Pancreas (tissue), 10 donors: ENCODE measurements around the gene CCNF. TPM values are rescaled to one million over a fixed set of nuclear protein-coding genes. Genes with fewer than 3 reads are reported as not detected.

ENCODE experiments used
- ATAC-seq, 4 donors: fragments of 200-7000 bp; cut with Tn5 transposase; one replicate each; pipeline versions ENCODE4 v1.8.0 to v1.9.1; 2020; ENCODE audit warnings: mild to moderate bottlenecking in 4 of 4, moderate library complexity in 4 of 4
- DNase-seq, 6 donors: peaks; one replicate each; pipeline ENCODE4 v3.0.0-alpha.2; 2020
- FAIRE-seq: peaks from 2 replicates; lab custom pipeline; 2012; peaks lifted over from hg19 to GRCh38; lab: Jason Lieb, UNC
- H3K27ac ChIP-seq, 4 donors: fragments of 200-600 bp; sonication (generic); 1 replicate in 3 of 4; 2 replicates in 1 of 4; pipeline versions ENCODE4 v1.5.0 to v1.8.0; 2020
- H3K27me3 ChIP-seq, 4 donors: fragments of 200-600 bp; one replicate each; pipeline ENCODE4 v1.8.0; 2021
- H3K36me3 ChIP-seq, 3 donors: fragments of 200-600 bp; sonication (generic) in 1 of 3; one replicate each; pipeline versions ENCODE4 v1.5.0 to v1.8.0; 2020 to 2021
- H3K4me1 ChIP-seq, 3 donors: fragments of 200-600 bp; one replicate each; pipeline ENCODE4 v1.8.0; 2021
- H3K4me3 ChIP-seq, 4 donors: fragments of 200-600 bp; sonication (generic) in 2 of 4; one replicate each; pipeline versions ENCODE4 v1.5.0 to v1.8.0; 2020 to 2021
- H3K9me3 ChIP-seq, 4 donors: fragments of 200-600 bp; one replicate each; pipeline ENCODE4 v1.8.0; 2021
- WGBS, 2 donors: extraction: QIAGEN DNeasy Blood & Tissue Kit; methylation state at CpG; one replicate each; pipeline ENCODE4 v1.1.7; 2013; 5-methylcytosine and 5-hydroxymethylcytosine counted together
- intact Hi-C, 3 donors: fragments of 100-400 bp; cut with DNase I; formaldehyde crosslinking; loops; one replicate each; pipeline versions ENCODE4 v1.11.1 to v1.14.2; 2022
- polyA plus RNA-seq, 2 donors: library from polyadenylated mRNA; stranded (reverse); fragments of 200-250 nt; gene quantifications; one replicate each; pipeline ENCODE4 v1.2.3, GENCODE V29; 2013
- total RNA-seq, 6 donors: library from RNA; stranded (reverse); fragmentation: NEBNext Ultra II Directional in 4 of 6; extraction: Animal tissue kit (Norgen Biotek cat#: 25700) in 4 of 6; gene quantifications; one replicate each; pipeline versions ENCODE4 v1.2.1 to v1.2.4, GENCODE V29; 2021 to 2023
- TF ChIP-seq, protein P1 (sequence below), 4 donors: fragments of 200-600 bp; sonication (generic) in 3 of 4; IDR thresholded peaks; one replicate each; pipeline versions ENCODE4 v1.5.0 to v1.8.0; 2021; ENCODE audit warnings: antibody characterized with exemption in 4 of 4
- donor health status: healthy with polysubstance abuse.
- donor health status: DM: no; HTN: no; CAD: no; lungs with moderate emphysema.
- donor health status: DM: no; HTN: no; CAD: no.
- donor health status: control.
- donor health status: control.
- donor health status: Bipolar disorder and iron deficiency.
- donor health status: DM: yes; HTN: yes; CAD: no.
- donor health status: DM: no; HTN: no; CAD: no.
- donor health status: DM: no; HTN: no; CAD: no.
- donor health status: DM: yes; HTN: yes; CAD: no.

Gene CCNF
- total and polyA plus RNA-seq, 8 donors = 0.69 to 2.6 (median 1.1) TPM

DNA sequence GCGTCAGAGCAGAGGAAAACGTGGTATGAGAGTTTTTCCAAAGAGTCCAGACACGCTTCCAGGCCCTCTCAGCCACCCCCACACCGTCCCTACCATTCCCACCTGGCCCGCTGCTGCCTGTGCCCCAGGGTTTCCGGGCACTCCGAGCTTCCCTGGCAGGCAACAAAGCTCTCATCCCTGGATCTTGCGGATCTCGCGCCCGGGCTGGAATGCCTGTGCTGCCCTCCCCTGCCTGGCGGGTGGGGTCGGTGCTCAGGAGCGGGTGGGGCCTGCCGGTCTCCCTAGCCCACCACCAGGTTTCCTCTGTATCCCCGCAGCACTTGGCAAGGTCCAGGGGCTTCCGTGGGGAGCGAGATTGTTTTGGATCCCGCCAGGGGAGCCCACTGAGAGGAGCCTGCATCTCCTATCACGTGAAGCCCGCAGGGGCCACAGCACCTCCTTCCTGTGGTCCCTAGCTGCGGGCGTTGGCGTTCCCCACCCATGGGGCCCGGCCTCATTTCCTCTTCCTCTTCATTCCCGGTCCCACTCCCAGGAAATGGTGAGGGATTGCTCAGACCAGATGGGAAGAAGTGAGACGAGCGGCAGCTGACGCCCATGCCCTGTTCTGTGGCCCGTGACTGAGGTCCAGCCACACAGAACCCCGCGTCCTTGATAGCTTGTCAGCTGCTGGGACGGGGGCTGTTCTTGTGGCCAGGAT lies 56.7 kb downstream of the CCNF start:
- DNase-seq (peak in 1 of 6 donors; percentile 60), ATAC-seq (no peak), FAIRE-seq (no peak)
- peaks cover 0 to 7% (median 0%) of the 10 kb centered on the region in 3 donors for H3K36me3 ChIP-seq
- WGBS, 2 donors = 71 to 73% methylated on average over 32 to 33 of the region's 33 CpGs
- H3K27me3 ChIP-seq = no peaks in the 10 kb centered on the region
- peaks cover 15 to 22% (median 18%) of the 10 kb centered on the region in 3 donors for H3K4me1 ChIP-seq
- H3K4me3 ChIP-seq = no peak overlapping the region
- H3K9me3 ChIP-seq = no peaks in the 10 kb centered on the region
- TF ChIP-seq, protein P1, sequence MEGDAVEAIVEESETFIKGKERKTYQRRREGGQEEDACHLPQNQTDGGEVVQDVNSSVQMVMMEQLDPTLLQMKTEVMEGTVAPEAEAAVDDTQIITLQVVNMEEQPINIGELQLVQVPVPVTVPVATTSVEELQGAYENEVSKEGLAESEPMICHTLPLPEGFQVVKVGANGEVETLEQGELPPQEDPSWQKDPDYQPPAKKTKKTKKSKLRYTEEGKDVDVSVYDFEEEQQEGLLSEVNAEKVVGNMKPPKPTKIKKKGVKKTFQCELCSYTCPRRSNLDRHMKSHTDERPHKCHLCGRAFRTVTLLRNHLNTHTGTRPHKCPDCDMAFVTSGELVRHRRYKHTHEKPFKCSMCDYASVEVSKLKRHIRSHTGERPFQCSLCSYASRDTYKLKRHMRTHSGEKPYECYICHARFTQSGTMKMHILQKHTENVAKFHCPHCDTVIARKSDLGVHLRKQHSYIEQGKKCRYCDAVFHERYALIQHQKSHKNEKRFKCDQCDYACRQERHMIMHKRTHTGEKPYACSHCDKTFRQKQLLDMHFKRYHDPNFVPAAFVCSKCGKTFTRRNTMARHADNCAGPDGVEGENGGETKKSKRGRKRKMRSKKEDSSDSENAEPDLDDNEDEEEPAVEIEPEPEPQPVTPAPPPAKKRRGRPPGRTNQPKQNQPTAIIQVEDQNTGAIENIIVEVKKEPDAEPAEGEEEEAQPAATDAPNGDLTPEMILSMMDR (IDR thresholded peaks at IDR 0.05) = no peak
- no peak overlapping the region for H3K27ac ChIP-seq
- intact Hi-C loops = no loop called here

DNA sequence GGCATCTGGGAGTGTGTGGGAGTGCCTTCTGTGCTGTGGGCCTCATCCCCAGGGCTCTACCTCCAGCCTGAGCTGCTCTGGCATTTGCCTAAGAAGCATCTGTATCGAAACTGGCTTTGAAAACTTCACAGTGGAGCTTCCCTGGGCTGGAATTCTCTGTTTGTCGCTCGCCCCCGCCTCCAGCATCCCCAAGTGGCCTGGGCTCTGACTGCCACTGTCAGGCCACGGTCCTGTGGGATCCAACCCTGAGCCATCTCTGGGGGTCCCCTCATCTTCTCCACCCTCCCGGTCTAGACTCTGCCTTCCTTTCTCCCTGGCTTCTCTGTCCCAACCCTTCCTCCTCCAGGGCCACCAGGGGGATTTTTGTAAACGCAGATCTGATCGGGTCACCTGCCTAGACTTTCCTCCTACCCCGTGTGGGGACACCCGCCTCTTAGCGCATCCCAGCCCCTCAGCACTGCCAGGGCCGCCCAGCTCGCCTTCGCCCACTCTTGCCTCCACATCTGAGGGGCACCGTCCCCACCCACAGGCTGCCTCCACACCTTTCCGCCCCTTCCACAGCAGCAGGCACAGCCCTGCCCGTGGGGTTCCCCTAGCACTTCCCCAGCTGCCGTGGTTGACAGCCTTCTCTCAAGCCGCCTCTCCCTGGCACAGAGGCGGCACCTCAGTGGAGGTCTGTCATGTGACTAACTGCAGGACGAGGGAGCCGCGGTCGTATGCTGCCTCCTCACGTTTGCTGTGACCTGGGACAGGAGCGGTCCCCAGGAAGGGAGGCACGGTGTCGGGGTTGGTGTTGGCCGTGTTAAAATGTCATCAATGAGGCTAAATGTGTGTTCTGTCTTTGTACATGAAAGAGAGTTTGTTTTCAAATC lies 57.6 kb downstream of the CCNF start:
- Histone ChIP-seq H3K9me3 (no peaks in the 10 kb centered on the region), H3K36me3 (peaks cover 0 to 7% (median 0%) of the 10 kb centered on the region in 3 donors), H3K4me1 (peaks cover 6 to 14% (median 9%) of the 10 kb centered on the region in 3 donors), H3K27me3 (no peaks in the 10 kb centered on the region), H3K27ac (peak overlapping the region in 2 of 4 donors; percentile 19 to 58), H3K4me3 (no peak overlapping the region)
- 50 to 52% methylated on average over 29 of the region's 29 CpGs for WGBS, 2 donors
- intact Hi-C loops = no loop called here
- ATAC-seq (peak in 3 of 4 donors; percentile 66 to 71 (median 70)), FAIRE-seq (no peak), DNase-seq (peak in 5 of 6 donors; percentile 53 to 86 (median 60))
- TF ChIP-seq, protein P1 (IDR thresholded peaks at IDR 0.05) = no peak

DNA sequence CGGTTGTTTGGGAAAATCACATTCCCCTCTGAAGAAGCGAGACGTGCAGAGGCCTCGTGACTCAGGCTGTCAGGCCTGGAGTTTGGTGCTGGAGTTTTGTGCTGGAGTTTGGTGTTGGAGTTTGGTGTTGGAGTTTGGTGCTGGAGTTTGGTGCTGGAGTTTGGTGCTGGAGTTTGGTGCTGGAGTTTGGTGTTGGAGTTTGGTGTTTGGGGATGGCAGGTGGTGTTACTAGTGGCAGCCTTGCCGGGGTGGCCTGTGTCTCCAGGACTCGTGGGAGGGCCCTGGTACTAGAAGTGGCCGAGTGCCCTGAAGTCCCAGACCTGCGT lies 58.2 kb downstream of the CCNF start:
- H3K27ac ChIP-seq = peak overlapping the region in 1 of 4 donors; percentile 19
- no peak for FAIRE-seq

DNA sequence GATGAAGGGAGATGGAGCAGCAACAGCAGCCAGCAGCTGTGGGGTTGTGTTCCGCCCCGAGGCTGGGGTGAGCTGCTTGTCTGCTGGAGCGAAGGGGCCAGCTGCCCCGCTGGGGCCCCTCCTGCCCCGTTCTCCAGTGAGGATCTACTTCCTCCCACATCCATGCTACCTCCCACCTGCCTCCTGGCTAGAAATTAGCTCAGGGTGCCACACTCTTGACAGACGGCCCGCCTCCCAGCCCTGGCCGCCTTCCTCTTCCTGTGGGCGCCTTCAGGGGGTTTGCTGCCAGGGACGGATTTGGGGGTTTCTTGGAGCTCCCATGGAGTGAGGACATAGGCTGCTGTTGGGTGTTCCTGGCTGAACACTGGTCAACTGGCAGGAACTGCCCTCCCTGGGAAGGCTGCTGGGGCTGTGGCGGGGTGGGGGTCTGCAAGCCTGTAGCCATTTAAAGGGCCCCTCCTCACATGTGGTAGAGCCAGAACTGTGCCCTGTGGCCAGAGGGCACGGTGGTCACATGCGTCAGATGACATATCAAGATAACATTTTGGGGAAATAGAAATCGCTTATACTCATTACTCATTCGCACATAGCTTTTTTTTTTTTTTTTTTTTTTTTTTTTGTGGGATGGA lies 58.8 kb downstream of the CCNF start:
- Histone ChIP-seq H3K4me1 (peaks cover 0 to 5% (median 3%) of the 10 kb centered on the region in 3 donors), H3K36me3 (peaks cover 0 to 7% (median 0%) of the 10 kb centered on the region in 3 donors), H3K27me3 (no peaks in the 10 kb centered on the region), H3K9me3 (no peaks in the 10 kb centered on the region), H3K27ac (no peak overlapping the region), H3K4me3 (no peak overlapping the region)
- FAIRE-seq (no peak), ATAC-seq (no peak), DNase-seq (peak in 1 of 6 donors; percentile 60)
- TF ChIP-seq, protein P1 (IDR thresholded peaks at IDR 0.05) = no peak
- intact Hi-C loops = no loop called here
- 83 to 86% methylated on average over 15 of the region's 15 CpGs for WGBS, 2 donors

More for the DNA sequence above, 58.2 kb downstream of the CCNF start:
- no peaks in the 10 kb centered on the region for H3K9me3 ChIP-seq
- H3K4me1 ChIP-seq = peaks cover under 1 to 8% (median 8%) of the 10 kb centered on the region in 3 donors
- H3K27me3 ChIP-seq = no peaks in the 10 kb centered on the region
- H3K4me3 ChIP-seq = no peak overlapping the region
- peaks cover 0 to 7% (median 0%) of the 10 kb centered on the region in 3 donors for H3K36me3 ChIP-seq
- ATAC-seq (no peak), DNase-seq (no peak)
- TF ChIP-seq, protein P1 (IDR thresholded peaks at IDR 0.05) = no peak
- WGBS, 2 donors = 62 to 68% methylated on average over 8 of the region's 8 CpGs
- intact Hi-C loops = no loop called here
